Right lobe of liver (tissue), 4 donors: ENCODE measurements around the gene CCDC148.

ENCODE experiments used
- CTCF ChIP-seq, 4 donors: fragments of 200-600 bp in 3 of 4; fragments of 450-650 bp in 1 of 4; IDR thresholded peaks; one replicate each; pipeline versions ENCODE4 v1.5.1 to v1.8.0; 2016 to 2022; ENCODE audit warnings: antibody characterized with exemption in 4 of 4, mild to moderate bottlenecking in 2 of 4
- POLR2A ChIP-seq: fragments of 450-650 bp; IDR thresholded peaks from one replicate; pipeline ENCODE4 v1.6.1; 2017; ENCODE audit warnings: antibody characterized with exemption, mild to moderate bottlenecking
- donor health status: DM: no; HTN: no; CAD: no.
- donor health status: DM: no; HTN: no; CAD: no.
- donor health status: DM: no; HTN: yes; CAD: no.

- TF ChIP-seq POLR2A, result no peak
- TF ChIP-seq CTCF (IDR thresholded peaks at IDR 0.05), result no peak
These were observed 48.9 kb upstream of the CCDC148 start for GRCh38 chr2:158505448-158505934.
